Central memory CD4-positive, alpha-beta T cell (primary cell): ENCODE measurements around the gene POLR1A.
A peak's percentile ranks its signal among the peaks of the same experiment; 100 is the strongest.

ENCODE experiments used
- DNase-seq: peaks from one replicate; pipeline ENCODE4 v3.0.0; 2022
- total RNA-seq, 3 experiments: gene quantifications; one replicate each; lab custom pipeline; 2026; lab: John Stamatoyannopoulos, UW

Gene POLR1A
- total RNA-seq = 70.1 to 218 (median 80.3) reads per million in 3 experiments

DNA sequence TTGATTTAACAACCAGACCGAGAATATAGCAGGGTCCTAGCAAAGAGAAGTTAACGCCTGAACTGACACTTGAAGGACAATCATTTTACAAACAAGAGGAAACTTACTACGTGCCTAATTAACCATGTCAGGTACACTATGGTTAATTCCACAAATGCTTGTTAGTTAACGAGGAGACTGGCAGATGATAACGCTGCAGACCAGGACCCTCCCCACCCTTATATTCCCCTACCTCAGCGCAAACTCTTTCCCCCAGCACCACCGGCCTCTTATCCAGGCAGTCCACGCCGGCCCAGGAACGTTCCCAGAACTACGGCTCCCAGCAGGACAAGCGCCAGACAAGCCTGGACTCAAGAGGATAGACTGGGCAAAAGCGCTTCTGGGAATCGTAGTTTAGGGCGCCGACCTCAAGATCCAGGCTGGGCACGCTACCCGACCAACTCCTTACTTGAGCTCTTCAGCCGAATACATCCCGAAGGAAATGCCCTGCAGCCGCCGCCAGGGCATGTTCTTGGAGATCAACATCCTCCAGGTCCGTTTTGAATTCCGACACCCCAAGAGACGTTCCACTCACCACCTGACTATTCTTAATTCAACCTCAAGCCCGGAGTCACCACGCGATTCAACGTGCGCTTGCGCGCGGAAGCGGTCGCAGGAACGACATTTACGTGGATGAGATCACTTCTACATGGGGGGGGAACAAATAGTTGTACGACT is at the start of gene POLR1A:
TSS of gene POLR1A (minus strand) at position 635 of the 717 bp plus-strand sequence. CDS start at position 525, 110 bp downstream.
- peak; percentile 88 for DNase-seq

DNA sequence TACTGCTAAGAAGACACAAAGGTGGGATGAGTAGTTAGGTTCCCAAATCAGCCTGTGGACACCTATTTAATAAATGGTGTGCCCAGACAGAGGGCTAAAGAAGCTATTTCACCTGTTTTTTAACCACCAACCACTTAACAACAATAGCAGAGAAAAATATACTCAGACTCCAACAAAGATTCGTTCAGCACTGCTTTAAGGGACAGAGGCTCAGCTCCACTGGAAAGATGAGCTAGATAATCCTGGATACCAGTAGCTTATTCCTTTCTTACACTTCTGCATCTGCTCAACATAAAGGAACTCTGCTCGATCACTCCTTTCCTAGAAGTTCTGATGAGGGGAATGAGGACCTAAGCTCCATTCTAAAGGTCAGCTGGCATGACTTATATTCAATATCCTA is 44.8 kb upstream of the POLR1A start:
- DNase-seq = no peak

DNA sequence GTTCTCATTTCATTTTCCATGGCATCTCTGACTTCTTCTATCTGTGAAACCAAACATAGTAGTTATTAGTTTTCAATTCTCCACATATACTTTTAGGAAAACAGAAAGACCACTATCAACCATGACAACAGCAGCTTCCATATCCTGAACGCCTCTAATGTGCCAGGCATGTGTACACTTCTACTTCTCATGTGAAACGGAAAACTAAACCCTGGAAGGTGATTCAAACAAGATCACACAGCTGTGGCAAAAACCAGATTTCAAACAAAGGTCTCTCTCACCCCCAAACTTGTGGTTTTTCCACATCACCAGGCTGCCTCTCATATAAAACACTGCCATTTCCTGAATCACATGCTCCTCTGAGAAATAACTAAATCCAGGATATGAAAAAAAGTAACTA is 42.1 kb upstream of the POLR1A start:
- no peak for DNase-seq

DNA sequence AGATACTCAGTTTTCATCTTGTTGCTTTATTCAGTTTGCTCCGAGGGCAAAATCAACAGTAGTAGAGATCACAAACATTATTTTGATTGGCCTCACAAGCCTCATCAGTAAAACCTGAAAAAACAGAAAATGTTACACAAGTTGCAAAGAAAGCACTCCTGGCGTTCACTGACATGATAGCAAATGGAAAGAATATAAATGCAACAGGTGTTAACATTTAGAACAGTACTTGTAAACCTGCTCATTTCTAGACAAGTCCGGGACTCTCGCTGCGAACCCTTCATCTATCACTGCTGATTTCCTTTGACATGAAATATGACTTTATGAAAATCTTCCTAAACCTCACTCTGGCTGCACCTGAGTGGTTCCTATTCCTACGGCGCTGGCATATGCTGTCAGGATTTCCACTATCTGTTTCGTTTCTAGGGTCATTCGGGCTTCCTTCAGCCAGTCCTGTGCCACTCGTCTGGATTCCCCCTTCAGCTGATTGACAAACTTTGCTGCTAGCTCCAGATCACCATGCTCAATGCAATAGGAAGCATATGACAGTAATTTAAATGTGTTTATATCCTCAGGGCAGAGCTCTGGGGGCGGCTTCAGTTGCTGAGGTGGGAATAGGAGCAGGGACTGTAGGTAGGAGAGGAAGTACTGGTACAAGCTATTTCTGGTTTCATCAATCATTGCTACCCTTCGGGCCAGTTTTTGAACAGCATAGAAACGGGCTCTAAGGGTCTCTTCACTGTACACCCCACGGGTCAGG is 38.4 kb upstream of the POLR1A start:
- no peak for DNase-seq

DNA sequence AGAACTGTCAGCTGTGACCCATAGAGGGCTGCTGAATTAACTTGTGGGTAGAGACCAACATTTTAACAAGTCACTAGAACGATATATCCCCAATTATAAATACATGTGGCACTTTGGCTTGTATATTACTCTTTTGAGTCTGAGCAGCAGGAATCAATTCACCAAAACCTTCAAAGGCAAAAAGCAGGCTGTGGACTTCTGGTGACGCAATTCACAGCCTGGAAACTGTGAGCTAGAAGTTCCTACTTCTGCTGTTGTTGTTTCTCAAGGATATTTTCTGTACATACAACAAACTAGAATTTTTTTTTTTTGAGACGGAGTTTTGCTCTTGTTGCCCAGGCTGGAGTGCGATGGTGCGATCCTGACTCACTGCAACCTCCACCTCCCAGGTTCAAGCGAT is 37.6 kb upstream of the POLR1A start:
- no peak for DNase-seq

DNA sequence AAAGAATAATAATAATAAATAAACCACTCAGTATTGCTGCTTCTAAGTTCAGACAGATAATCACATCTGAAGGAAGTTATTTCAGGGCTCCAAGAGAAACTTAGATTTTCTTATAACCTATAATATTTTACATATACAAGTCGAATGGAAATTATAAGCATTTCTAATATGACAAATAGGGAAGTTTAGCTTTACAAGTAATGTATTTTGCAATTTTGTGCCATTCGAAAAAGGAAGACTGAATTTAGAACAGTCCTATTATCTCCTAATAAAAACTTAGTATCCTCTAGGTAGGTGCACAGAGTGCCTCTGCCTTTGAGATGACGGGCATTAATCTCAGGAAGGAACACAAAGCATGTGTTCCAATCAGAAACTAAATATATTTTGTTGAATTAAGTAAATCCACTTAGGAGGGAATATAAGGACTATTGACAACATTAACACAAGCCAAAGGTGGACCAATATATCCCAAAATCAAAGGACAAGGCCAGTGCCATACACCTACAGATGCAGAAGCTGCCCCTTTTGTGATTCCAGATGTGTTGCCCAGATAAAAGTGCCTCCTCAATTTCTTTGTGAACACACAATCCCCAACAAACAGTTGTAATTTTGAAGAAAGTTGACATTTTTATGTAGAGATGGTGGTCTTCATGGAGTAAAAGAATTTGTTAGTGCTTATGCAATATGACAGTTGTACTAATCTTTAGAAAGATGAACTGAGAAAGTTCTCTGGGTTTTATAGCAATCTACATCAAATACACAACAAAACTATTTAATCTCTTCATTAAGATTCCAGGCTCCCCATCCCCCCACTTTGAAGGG is 37.0 kb upstream of the POLR1A start:
- no peak for DNase-seq

DNA sequence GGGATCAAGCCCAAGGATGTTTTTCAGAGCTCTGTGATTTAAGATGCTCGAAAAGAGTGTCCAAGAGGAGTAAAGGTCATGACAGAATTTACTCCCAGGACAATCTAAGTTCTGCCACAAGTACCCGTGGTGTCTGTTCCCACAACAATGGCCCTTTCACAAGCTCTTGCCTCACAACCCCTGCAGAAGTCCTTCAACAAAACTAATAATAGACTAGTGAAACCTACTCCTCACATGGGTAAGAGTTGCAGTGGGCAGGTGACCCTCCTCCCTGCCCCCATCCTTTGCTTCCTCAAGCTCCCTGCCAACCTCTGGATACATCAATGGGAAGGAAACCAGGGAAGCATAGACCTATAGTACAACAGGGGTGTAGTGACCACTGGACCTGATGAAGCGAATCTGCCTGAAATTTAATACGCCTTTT is 35.3 kb upstream of the POLR1A start:
- DNase-seq = no peak

DNA sequence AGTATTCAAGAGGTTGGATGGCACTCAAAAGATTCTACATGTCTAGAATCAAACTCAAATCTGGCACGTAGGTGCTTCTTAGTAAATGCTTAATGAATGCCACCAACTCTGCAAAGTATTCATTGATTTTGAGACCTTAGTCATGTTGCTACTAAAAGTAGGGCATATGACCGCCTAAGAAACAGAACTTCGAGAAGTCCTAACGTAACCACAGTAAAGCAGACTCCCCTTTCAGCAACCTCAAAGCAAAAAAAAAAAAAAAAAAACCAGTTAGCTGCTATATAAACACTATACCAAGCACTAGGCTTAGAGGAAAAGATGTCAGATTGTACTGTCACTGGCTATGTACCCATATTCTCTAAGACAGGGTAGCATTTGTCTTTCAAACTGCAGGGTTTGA is 34.3 kb upstream of the POLR1A start:
- peak; percentile 12 for DNase-seq

DNA sequence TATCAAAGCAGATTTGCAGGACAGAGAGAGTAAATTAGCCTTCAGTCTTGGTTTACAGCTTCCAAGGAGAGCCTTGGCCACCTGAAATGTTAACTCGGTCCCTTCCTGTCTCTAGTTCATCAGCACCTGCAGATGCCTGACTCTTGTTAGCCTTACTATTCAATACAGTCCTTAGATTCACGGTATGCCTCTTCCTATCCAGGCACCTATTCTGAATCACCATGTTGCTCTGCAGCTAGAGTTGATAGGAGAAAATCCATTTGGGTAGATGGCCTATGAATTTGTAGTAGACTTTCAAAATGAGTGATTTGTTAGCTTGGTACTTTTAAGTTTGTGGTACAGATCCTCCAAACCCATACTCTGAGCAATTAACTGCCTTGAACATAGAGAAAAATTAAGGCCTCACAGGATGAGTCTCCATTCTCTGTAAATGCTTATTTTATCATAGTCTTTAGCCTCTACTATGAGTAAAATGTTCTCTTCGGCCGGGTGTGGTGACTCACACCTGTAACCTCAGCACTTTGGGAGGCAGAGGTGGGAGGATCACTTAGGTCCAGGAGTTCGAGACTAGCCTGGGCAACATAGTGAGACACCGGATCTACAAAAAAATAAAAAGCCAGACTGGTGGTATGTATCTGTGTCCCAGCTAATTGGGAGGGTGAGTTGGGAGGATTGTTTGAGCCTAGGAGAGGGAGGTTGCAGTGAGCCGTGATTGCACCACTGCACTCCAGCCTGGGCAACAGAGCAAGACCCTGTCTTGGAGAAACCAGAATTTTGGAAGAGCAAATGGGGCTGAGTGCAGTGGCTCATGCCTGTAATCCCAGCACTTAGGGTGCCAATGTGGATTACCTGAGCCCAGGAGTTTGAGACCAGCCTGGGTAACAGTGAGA is 33.3 kb upstream of the POLR1A start:
- no peak for DNase-seq

DNA sequence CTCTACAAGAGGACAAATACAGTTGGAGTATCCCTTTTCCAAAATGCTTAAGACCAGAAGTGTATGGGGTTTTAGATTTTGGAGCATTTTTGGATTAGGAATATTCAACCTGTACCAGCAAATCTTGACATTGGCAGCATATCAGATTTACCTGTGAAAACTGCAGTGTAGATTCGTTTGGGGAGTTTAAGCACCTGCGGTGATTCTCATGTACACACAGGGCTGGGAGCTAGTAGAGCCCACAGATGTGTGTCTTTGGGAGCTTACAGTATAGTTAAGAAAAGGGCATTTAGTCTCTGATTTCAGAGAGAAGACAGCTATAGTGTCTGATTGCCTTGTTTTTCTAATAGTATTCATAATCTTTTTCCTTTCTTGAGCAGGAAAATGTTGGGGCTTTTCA is 30.5 kb upstream of the POLR1A start:
- no peak for DNase-seq

DNA sequence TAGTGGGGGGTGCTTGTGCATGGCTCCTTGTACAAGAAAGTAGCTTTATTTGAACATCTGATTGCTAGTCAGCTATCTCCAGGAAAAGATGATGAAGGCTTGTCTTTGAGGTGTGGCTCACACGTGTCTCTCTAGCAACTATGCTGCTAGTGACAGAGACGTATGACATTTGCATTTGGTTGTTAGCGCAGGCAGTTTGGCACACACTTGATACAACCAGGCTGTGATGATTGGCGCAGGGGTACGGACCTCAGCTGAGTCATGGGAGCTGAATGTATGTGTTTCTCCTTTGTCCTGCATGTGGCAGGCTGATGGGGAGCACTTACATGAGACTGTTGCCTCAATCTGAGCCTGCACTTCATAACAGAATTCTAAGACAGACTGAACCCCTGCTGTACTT is 30.0 kb upstream of the POLR1A start:
- no peak for DNase-seq

DNA sequence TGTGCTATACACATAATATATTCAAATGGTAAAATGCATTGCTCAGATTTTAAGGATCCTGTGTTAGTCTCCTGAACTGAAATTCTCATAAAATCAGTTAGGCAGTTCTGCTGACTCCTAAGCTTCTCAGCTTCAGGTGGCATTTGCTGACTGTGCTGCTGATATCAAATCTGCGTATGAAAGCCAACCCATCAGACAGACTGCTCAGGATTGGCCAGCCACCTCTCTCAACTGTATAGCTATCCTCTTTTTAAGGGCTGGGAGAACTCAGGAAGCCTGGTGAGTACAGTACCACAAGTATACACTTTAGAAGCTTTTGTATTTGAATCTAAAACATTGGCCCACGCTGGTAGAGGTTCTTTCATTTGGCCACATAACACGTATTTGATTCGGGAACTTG is 29.0 kb upstream of the POLR1A start:
- no peak for DNase-seq

DNA sequence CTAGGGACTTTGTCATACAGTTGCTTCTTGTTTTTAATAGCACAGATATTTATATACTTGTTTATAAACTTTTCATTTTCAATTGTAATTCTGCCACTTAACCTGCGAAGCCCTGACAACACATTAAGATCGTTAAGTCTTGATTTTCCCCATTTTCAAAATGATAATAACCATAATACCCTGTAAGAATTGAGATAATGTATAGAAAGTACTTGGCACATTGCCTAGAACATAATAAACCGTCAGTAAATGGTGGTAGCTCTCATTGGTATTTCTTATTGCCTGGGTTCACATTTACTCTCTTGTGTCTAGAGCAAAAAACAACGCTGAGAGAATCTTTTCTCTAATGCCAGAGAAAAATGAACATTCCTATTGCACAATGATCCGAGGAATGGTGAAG is 19.0 kb upstream of the POLR1A start:
- DNase-seq = no peak

DNA sequence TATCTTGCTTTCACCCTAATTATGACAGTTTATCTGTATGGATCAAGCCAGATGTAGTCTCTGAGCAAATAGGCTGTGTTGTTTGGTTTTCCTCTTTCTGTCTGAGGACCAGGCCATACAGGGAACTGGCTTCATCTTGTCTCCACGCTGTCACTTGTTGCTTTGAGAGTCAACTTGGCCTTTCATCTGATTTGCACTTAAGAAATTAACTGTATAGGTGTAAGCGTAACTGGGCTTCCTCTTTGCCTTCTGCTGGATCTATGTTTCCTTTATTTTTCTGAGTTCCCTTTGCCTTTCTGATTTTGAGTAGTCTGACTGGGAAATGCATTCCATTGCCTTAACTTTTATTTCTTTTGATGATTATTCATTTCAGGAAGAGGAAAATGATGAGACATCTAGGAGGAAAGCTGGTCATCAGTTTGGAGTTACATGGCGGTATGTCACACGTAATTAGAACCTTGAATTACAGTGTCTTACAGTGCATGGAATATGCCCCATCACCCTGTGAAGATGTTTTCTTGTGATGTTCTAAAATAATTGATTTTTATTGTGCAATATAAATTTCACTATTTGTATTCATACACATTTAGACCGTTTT is 17.7 kb upstream of the POLR1A start:
- no peak for DNase-seq

DNA sequence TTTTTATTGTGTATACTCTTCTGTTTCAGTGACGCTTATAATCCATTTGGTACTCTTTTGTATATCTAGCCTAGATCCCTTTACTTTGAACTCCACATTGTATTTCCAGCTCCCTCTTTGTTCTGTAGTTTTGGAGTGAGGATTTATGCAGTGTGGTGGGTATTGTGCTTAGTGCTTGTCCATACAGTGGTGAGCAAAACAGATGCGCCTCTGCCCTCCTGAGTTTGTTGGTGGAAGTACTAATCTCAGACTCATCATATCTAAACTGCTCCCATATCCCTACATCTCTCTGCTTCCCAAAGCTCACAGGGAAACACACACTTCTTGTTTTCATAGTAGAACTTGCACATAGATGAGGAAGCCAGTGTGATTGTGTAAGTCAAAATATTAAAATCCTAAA is 12.4 kb upstream of the POLR1A start:
- DNase-seq = no peak

DNA sequence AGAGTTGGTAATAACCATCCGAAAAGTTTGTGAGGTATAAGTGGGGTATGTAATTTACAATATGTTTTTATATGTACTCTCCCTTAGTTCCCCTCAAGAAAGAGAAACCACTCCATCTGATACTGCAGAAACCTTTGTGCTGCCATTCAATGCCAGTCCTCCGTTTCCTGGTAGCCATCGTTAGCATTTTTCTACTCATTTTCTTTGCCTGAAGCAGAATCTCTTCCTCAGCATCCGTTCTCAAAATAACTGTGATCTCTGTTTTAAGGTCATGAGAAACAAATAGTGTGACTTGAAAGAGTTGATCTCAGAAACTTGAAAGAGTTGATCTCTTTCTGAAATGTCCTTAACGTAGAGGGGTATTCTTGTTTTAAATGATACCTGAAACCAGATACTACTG is 1.3 kb upstream of the POLR1A start:
- no peak for DNase-seq

DNA sequence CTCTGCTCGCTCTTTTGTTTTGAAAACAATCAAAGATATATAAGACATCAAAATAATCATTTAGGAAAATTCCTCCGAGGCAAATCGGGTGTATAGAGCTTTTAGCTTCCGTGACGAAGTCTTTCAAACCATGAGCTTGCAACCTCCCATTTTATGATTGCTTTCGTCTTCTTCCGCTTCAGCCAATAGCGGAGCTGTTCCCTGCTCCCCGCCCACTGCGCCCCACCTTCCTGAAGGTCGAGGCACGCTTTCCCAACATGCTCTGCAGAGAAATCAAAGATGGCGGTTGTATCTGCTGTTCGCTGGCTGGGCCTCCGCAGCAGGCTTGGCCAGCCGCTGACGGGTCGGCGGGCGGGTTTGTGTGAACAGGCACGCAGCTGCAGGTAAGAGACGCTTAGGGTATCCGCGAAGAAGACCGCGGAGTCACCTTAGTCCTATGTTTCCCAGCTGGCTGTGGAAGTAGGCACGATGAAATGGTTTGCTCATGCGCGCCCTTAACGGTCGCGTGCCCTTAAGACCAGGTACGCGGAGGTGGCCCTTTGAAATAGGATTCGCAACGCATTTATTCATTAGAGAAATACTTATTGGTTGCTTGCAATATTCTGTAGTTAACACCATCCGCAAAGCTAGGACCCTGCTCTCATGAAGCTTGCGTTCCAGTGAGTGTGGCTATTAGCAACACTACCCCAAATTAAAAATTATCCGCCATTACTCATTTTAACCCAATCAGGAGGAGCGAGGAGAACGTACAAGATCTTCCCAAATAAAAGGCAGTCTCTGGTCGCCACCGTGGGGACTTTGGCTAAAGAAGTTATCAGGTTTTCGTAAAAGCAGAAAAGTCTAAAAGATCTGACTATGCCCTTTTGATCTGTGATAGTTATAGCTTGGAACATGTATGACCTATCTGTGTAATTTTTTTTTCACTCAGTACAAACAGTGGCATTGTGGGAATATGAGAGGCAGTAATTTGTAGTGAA is 571 bp upstream of the POLR1A start, which contains the start of gene PTCD3:
TSS of gene PTCD3 (plus strand) at position 267 of the 977 bp plus-strand sequence. CDS start at position 280, 13 bp downstream.
- peak; percentile 92 for DNase-seq

DNA sequence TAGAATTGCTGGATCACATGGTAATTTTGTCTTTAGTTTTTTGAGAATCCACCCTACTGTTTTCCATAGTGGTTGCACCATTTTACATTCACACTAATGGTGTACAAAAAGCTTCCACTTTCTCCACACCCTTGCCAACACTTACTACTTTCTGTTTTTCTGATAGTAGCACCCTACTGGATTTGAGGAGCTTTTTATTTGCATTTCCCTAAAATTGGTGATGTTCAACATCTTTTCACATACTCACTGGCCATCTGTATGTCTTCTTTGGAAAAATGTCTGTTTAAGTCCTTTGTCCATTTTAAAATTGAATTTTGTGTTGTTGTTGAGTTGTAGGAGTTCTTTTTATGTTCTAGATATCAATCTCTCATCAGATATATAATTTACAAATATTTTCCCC is 3.5 kb downstream of the POLR1A start:
- no peak for DNase-seq

DNA sequence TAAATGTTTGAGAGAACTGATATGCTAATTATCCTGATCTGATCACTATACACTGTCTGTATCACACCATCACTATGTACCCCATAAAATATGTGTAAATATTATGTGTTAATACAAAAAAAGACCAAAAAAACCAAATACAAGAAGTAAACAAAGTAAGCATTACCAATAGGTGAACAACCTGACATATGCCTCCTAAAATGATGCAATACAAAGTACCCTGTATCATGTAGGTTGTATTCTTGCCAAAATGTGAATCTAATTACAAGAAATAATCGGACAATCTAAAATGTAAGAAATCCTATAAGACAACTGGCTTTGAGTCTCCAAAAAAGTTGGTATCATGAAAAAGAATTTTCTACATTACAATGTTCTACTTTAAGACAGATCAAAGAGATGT is 7.8 kb downstream of the POLR1A start:
- no peak for DNase-seq

DNA sequence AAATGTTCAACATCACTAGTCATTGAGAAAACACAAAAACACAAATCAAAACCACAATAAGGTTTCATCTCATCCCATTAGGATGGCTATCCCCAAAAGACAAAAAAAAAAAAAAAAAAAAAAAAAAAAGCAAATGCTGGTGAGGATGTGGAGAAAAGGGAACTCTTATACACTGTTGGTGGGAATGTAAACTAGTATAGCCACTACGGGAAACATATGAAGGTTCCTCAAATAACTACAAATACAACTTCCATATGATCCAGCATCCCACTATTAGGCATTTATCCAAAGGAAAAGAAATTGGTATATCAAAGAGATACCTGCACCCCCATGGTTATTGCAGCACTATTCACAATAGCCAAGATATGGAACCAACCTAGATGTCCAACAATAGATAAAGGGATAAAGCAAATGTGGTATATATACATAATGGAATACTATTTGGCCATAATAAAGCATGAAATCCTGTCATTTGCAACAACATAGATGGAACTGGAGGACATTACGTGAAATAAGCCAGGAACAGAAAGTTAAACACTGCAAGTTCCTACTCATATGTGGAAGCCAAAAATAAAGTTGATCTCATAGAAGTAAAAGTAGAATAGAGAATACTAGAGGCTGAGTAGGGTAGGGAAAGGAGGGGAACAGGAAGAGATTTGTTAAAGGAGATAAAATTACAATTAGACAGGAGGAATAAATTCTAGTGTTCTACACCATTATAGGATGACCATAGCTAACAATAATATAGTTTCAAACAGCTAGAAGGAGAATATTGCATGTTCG is 8.4 kb downstream of the POLR1A start:
- DNase-seq = no peak
